ENCODE results near the gene TSPAN31.

GRCh38 chr12:57757771-57758170 is 12.9 kb downstream of the TSPAN31 start:
- TF ChIP-seq REST (IDR thresholded peaks at IDR 0.05; ENCODE audit: insufficient read depth in 1 of 2, low read depth in 2 of 2, low read length in 2 of 2) (no peak), POLR2AphosphoS5 (IDR thresholded peaks at IDR 0.05; ENCODE audit: low read depth, low read length) (no peak), TAF1 (IDR thresholded peaks at IDR 0.05; ENCODE audit: borderline replicate concordance, insufficient read depth, low read length) (no peak), SIN3A (IDR thresholded peaks at IDR 0.05; ENCODE audit: borderline replicate concordance, insufficient read depth, low read length) (no peak)
